ENCODE results near the gene GDAP1L1.

DNA sequence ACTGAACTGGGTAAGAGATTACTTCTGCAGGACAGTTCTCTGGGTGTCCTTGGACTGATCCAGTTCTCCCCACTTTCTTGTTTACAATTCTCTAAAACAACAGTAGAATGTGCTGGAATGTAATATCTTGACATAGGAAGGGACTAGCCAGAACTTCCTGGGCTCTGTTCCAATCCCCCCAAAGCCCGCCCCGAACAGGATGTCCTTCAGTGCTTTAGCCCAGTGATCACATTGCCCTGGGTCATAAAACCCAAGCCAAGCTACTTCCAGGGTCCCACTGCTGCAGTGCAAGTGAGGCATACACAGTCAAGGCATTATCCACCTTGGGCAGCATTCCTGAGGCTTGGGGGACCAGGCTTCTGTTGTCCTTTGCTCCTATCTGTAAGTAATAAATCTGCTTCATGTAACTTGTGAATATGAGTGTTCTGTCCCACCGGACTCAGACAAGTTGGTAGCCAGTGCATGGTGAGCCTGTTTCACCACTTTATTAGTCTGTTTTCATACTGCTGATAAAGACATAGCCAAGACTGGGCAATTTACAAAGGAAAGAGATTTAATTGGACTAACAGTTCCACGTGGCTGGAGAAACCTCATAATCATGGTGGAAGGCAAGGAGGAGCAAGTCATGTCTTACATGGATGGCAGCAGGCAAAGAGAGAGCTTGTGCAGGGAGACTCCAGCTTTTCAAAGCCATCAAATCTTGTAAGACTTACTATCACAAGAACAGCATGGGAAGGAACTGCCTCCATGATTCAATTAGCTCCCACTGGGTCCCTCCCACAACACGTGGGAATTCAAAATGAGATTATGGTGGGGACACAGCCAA lies 40.4 kb downstream of the GDAP1L1 start:
- TF ChIP-seq, protein P1, sequence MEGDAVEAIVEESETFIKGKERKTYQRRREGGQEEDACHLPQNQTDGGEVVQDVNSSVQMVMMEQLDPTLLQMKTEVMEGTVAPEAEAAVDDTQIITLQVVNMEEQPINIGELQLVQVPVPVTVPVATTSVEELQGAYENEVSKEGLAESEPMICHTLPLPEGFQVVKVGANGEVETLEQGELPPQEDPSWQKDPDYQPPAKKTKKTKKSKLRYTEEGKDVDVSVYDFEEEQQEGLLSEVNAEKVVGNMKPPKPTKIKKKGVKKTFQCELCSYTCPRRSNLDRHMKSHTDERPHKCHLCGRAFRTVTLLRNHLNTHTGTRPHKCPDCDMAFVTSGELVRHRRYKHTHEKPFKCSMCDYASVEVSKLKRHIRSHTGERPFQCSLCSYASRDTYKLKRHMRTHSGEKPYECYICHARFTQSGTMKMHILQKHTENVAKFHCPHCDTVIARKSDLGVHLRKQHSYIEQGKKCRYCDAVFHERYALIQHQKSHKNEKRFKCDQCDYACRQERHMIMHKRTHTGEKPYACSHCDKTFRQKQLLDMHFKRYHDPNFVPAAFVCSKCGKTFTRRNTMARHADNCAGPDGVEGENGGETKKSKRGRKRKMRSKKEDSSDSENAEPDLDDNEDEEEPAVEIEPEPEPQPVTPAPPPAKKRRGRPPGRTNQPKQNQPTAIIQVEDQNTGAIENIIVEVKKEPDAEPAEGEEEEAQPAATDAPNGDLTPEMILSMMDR (IDR thresholded peaks at IDR 0.05), result no peak
- no peak for TF ChIP-seq EZH2 (IDR thresholded peaks at IDR 0.05)

Measured in neural progenitor cell (in vitro differentiated cells).